HepG2 (cell line): ENCODE measurements around the gene KTI12. TPM values are rescaled to one million over a fixed set of nuclear protein-coding genes. Genes with fewer than 3 reads are reported as not detected.

ENCODE experiments used
- KDM3A ChIP-seq: IDR thresholded peaks from 2 replicates; pipeline ENCODE4 v1.6.1; 2018; ENCODE audit warnings: low read depth, missing compliant biosample characterization
- MIER2 ChIP-seq: IDR thresholded peaks from 2 replicates; pipeline ENCODE4 v1.6.1; 2016; ENCODE audit warnings: missing biosample characterization, missing genetic modification reagents
- SKI ChIP-seq: fragments of 450-650 bp; IDR thresholded peaks from one replicate; pipeline ENCODE4 v1.6.1; 2018; ENCODE audit warnings: mild to moderate bottlenecking; ENCODE audit not compliant: partially characterized antibody
- SOX13 ChIP-seq, 3 experiments: fragments of 450-650 bp in 1 of 3; sonication (generic) in 1 of 3; formaldehyde crosslinking in 1 of 3; IDR thresholded peaks in 2 of 3; conservative IDR thresholded peaks in 1 of 3; 2 replicates each; pipeline versions ENCODE4 v1.5.0 to v1.6.1; 2016 to 2020; ENCODE audit warnings: antibody characterized with exemption in 1 of 3, mild to moderate bottlenecking in 1 of 3, missing compliant biosample characterization in 1 of 3, missing genetic modification reagents in 1 of 3, moderate library complexity in 1 of 3
- TRIM24 ChIP-seq: sonication (generic); formaldehyde crosslinking; IDR thresholded peaks from 2 replicates; pipeline ENCODE4 v1.8.0; 2022; ENCODE audit warnings: mild to moderate bottlenecking, missing genetic modification reagents
- ZBTB44 ChIP-seq: sonication (generic); formaldehyde crosslinking; IDR thresholded peaks from 2 replicates; pipeline ENCODE4 v1.4.0; 2020; ENCODE audit warnings: missing genetic modification reagents
- ZNF264 ChIP-seq: sonication (generic); formaldehyde crosslinking; IDR thresholded peaks from 2 replicates; pipeline ENCODE4 v1.4.0; 2020; ENCODE audit warnings: missing genetic modification reagents
- ZNF34 ChIP-seq: sonication (generic); formaldehyde crosslinking; IDR thresholded peaks from 2 replicates; pipeline ENCODE4 v1.4.0; 2020; ENCODE audit warnings: mild to moderate bottlenecking, missing genetic modification reagents, borderline replicate concordance
- ZNF605 ChIP-seq: sonication (generic); formaldehyde crosslinking; IDR thresholded peaks from 2 replicates; pipeline ENCODE4 v1.8.0; 2022; ENCODE audit warnings: mild to moderate bottlenecking, missing genetic modification reagents
- ZNF878 ChIP-seq: sonication (generic); formaldehyde crosslinking; IDR thresholded peaks from 2 replicates; pipeline ENCODE4 v1.8.1; 2023; ENCODE audit warnings: mild to moderate bottlenecking, missing genetic modification reagents, moderate library complexity
- polyA plus RNA-seq, 8 experiments: library from polyadenylated mRNA; depleted of rRNA in 3 of 8; stranded (reverse) in 7 of 8; unstranded in 1 of 8; fragments of >200 nt; fragmentation: Illumina TruSeq in 4 of 8; extraction: Trizol in 4 of 8; gene quantifications; 2 replicates each; pipeline versions ENCODE4 v1.2.1 to v1.2.3, GENCODE V29; 2011 to 2016; ENCODE audit warnings: low read depth in 4 of 8, missing spikeins in 1 of 8, mixed read lengths in 1 of 8; ENCODE audit not compliant: insufficient read depth in 1 of 8
- total RNA-seq, 5 experiments: library from RNA; depleted of rRNA; stranded (reverse); fragments of >200 nt; fragmentation: Illumina TruSeq; extraction: Trizol; gene quantifications; 2 replicates each; pipeline ENCODE4 v1.2.3, GENCODE V29; 2016; ENCODE audit warnings: low read depth in 1 of 5
- TF ChIP-seq, protein P1 (sequence below): sonication (generic); formaldehyde crosslinking; IDR thresholded peaks from 2 replicates; pipeline ENCODE4 v1.5.0; 2020; ENCODE audit warnings: mild to moderate bottlenecking, missing genetic modification reagents, borderline replicate concordance
- TF ChIP-seq, protein P2 (sequence below): sonication (generic); formaldehyde crosslinking; IDR thresholded peaks from 2 replicates; pipeline ENCODE4 v1.4.0; 2020; ENCODE audit warnings: missing genetic modification reagents
- TF ChIP-seq, protein P3 (sequence below): sonication (generic); formaldehyde crosslinking; IDR thresholded peaks from 2 replicates; pipeline ENCODE4 v1.4.0; 2020; ENCODE audit warnings: missing genetic modification reagents, mild to moderate bottlenecking, borderline replicate concordance
- TF ChIP-seq, protein P4 (sequence below): sonication (generic); formaldehyde crosslinking; IDR thresholded peaks from 2 replicates; pipeline ENCODE4 v1.5.1; 2020; ENCODE audit warnings: missing genetic modification reagents, mild to moderate bottlenecking, borderline replicate concordance

KTI12 gene
- total and polyA plus RNA-seq, 2 of the 13 experiments (the other 11 are each of a cell fraction or from before 2014, with no cell fraction given): 7.4 to 10.2 TPM

- TF ChIP-seq, protein P1, sequence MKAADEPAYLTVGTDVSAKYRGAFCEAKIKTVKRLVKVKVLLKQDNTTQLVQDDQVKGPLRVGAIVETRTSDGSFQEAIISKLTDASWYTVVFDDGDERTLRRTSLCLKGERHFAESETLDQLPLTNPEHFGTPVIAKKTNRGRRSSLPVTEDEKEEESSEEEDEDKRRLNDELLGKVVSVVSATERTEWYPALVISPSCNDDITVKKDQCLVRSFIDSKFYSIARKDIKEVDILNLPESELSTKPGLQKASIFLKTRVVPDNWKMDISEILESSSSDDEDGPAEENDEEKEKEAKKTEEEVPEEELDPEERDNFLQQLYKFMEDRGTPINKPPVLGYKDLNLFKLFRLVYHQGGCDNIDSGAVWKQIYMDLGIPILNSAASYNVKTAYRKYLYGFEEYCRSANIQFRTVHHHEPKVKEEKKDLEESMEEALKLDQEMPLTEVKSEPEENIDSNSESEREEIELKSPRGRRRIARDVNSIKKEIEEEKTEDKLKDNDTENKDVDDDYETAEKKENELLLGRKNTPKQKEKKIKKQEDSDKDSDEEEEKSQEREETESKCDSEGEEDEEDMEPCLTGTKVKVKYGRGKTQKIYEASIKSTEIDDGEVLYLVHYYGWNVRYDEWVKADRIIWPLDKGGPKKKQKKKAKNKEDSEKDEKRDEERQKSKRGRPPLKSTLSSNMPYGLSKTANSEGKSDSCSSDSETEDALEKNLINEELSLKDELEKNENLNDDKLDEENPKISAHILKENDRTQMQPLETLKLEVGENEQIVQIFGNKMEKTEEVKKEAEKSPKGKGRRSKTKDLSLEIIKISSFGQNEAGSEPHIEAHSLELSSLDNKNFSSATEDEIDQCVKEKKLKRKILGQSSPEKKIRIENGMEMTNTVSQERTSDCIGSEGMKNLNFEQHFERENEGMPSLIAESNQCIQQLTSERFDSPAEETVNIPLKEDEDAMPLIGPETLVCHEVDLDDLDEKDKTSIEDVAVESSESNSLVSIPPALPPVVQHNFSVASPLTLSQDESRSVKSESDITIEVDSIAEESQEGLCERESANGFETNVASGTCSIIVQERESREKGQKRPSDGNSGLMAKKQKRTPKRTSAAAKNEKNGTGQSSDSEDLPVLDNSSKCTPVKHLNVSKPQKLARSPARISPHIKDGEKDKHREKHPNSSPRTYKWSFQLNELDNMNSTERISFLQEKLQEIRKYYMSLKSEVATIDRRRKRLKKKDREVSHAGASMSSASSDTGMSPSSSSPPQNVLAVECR (CRISPR knock-in tag): peak; percentile 98
- TF ChIP-seq, protein P2, sequence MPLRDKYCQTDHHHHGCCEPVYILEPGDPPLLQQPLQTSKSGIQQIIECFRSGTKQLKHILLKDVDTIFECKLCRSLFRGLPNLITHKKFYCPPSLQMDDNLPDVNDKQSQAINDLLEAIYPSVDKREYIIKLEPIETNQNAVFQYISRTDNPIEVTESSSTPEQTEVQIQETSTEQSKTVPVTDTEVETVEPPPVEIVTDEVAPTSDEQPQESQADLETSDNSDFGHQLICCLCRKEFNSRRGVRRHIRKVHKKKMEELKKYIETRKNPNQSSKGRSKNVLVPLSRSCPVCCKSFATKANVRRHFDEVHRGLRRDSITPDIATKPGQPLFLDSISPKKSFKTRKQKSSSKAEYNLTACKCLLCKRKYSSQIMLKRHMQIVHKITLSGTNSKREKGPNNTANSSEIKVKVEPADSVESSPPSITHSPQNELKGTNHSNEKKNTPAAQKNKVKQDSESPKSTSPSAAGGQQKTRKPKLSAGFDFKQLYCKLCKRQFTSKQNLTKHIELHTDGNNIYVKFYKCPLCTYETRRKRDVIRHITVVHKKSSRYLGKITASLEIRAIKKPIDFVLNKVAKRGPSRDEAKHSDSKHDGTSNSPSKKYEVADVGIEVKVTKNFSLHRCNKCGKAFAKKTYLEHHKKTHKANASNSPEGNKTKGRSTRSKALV (CRISPR knock-in tag): peak; percentile 69; the same call in 1 of the 2 replicates
- TF ChIP-seq ZNF34 (CRISPR knock-in tag): no peak
- no peak; the same call in 1 of the 2 replicates for TF ChIP-seq ZNF264 (CRISPR knock-in tag)
- TF ChIP-seq, protein P3, sequence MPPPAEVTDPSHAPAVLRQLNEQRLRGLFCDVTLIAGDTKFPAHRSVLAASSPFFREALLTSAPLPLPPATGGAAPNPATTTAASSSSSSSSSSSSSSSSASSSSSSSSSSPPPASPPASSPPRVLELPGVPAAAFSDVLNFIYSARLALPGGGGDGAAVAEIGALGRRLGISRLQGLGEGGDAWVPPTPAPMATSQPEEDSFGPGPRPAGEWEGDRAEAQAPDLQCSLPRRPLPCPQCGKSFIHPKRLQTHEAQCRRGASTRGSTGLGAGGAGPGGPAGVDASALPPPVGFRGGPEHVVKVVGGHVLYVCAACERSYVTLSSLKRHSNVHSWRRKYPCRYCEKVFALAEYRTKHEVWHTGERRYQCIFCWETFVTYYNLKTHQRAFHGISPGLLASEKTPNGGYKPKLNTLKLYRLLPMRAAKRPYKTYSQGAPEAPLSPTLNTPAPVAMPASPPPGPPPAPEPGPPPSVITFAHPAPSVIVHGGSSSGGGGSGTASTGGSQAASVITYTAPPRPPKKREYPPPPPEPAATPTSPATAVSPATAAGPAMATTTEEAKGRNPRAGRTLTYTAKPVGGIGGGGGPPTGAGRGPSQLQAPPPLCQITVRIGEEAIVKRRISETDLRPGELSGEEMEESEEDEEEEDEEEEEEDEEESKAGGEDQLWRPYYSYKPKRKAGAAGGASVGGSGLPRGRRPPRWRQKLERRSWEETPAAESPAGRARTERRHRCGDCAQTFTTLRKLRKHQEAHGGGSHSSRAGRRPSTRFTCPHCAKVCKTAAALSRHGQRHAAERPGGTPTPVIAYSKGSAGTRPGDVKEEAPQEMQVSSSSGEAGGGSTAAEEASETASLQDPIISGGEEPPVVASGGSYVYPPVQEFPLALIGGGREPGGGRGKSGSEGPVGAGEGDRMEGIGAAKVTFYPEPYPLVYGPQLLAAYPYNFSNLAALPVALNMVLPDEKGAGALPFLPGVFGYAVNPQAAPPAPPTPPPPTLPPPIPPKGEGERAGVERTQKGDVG (CRISPR knock-in tag): no peak; the same call in 1 of the 2 replicates
- TF ChIP-seq SKI: no peak
- no peak for TF ChIP-seq SOX13 (IDR thresholded peaks at IDR 0.05)
- TF ChIP-seq SOX13 (CRISPR knock-in tag; conservative IDR thresholded peaks at IDR 0.05 in 1 of 2, IDR thresholded peaks at IDR 0.05 in 1 of 2): no peak; a peak in 1 of 4 replicates
- TF ChIP-seq KDM3A: 0 out of 2 replicates have a peak, but pooled peaks have one; percentile 29
- TF ChIP-seq MIER2: no peak
- TF ChIP-seq ZBTB44: no peak
- TF ChIP-seq ZNF605 (CRISPR knock-in tag): no peak; the same call in 1 of the 2 replicates
- TF ChIP-seq TRIM24 (CRISPR knock-in tag): no peak
- TF ChIP-seq, protein P4, sequence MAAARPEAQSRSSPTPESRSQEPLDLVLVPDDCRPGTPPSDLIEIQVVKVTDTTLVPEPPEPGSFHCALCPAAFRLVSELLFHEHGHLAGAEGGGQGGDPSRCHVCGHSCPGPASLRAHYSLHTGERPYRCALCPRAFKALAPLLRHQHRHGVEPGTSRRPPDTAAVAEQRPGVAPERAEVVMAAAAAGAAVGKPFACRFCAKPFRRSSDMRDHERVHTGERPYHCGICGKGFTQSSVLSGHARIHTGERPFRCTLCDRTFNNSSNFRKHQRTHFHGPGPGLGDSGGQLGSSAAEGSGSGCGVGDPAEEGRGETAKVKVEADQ: no peak
- no peak for TF ChIP-seq ZNF878
Observed at GRCh38 chr1:52033190-52034049, at the start of gene KTI12 (continued).
